Measurements from ENCODE around the gene SLC12A4. TPM values are rescaled to one million over a fixed set of nuclear protein-coding genes. Genes with fewer than 3 reads are reported as not detected.

The SLC12A4 gene
- total and polyA plus RNA-seq, 2 of the 13 experiments (the other 11 are each of a cell fraction or from before 2014, with no cell fraction given): 65.1 to 84.3 TPM

DNA sequence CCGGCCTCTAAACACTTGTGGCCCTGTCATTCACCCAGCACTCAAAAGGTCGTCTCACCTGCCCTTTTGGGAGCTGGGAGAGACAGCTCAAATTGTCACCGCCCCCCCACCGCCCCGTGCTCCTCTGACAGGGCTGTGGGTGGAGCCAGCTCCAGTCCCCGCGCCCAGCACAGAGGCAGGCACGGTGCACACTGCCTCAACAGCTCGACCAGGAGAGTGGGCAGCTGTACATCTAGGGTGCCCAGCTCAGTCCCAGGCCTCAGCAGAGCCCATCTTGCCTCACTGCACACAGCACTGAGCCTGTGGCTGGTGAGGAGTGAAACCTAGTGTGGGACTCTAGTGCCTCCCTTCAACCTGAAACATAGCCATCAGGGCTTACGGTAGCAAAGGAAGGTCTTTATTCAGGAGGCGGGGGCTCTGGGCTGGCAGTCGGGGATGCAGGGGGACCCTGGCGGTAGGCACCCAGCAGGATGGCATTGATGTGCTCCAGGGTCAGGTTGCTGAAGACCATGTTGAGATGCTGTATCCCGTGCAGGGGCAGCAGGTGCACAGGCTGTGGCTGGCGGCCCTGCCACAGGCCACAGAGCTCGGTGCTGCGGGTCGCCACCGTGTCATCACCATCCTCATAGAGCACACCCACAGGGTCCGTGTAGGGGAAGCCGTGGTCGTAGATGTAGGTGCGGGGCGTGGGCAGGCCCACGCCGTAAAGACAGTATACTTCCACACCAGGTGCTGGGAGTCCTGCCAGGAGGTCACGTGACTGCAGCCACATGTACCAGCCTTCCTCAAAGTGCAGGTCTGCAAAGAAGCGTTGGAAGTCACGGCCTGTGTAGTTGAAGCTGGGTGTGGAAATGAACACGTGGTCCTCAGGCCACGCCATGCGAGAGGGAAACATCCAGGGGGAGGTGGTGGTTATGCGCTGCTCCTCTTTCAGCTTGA lies 28.7 kb downstream of the SLC12A4 start (continued):
- TF ChIP-seq ZNF687 (CRISPR knock-in tag; IDR thresholded peaks at IDR 0.05): peak; percentile 49; the same call in 1 of the 2 replicates
- TF ChIP-seq RBM22 (optimal IDR thresholded peaks at IDR 0.05; ENCODE audit: low read length): peak; percentile 79
- no peak for TF ChIP-seq ZFP82 (CRISPR knock-in tag; IDR thresholded peaks at IDR 0.05; ENCODE audit: borderline replicate concordance)
- TF ChIP-seq PAF1 (CRISPR knock-in tag; IDR thresholded peaks at IDR 0.05): no peak
- TF ChIP-seq ZBTB3 (CRISPR knock-in tag; IDR thresholded peaks at IDR 0.05; ENCODE audit: borderline replicate concordance, low read depth): no peak
- TF ChIP-seq AGO2 (optimal IDR thresholded peaks at IDR 0.05; ENCODE audit: low read depth, low read length): peak; percentile 97
- 0 out of 2 replicates have a peak, but pooled peaks have one; percentile 4 for TF ChIP-seq GABPB1 (CRISPR knock-in tag; IDR thresholded peaks at IDR 0.05)
- TF ChIP-seq SAP130 (CRISPR knock-in tag; IDR thresholded peaks at IDR 0.05; ENCODE audit: low read depth): no peak
- TF ChIP-seq ZNF607 (CRISPR knock-in tag; IDR thresholded peaks at IDR 0.05; ENCODE audit: borderline replicate concordance): no peak
- no peak for TF ChIP-seq NR3C1 (CRISPR knock-in tag; IDR thresholded peaks at IDR 0.05)
- peak; percentile 26; the same call in 1 of the 2 replicates for TF ChIP-seq RBAK (CRISPR knock-in tag; IDR thresholded peaks at IDR 0.05)
- TF ChIP-seq CENPX (CRISPR knock-in tag; IDR thresholded peaks at IDR 0.05): no peak
- no peak; the same call in 1 of the 2 replicates for TF ChIP-seq SMAD1 (CRISPR knock-in tag; IDR thresholded peaks at IDR 0.05; ENCODE audit: borderline replicate concordance, low read depth)
- no peak for TF ChIP-seq GPN1 (CRISPR knock-in tag; IDR thresholded peaks at IDR 0.05; ENCODE audit: borderline replicate concordance)
- no peak for TF ChIP-seq SMAD3 (CRISPR knock-in tag; IDR thresholded peaks at IDR 0.05)
- TF ChIP-seq IRF2 (CRISPR knock-in tag; IDR thresholded peaks at IDR 0.05): 0 out of 2 replicates have a peak, but pooled peaks have one; percentile 16
- TF ChIP-seq CAMTA2 (CRISPR knock-in tag; IDR thresholded peaks at IDR 0.05; ENCODE audit: borderline replicate concordance): 0 out of 2 replicates have a peak, but pooled peaks have one; percentile 67
- no peak for TF ChIP-seq KAT2B (IDR thresholded peaks at IDR 0.05; ENCODE audit: borderline replicate concordance, low read depth, low read length)
- no peak for TF ChIP-seq HOXA7 (CRISPR knock-in tag; IDR thresholded peaks at IDR 0.05)
- TF ChIP-seq NFE2L1 (CRISPR knock-in tag; IDR thresholded peaks at IDR 0.05; ENCODE audit: borderline replicate concordance): 0 out of 2 replicates have a peak, but pooled peaks have one; percentile 58
- no peak for TF ChIP-seq MXD4 (CRISPR knock-in tag; IDR thresholded peaks at IDR 0.05)
- TF ChIP-seq ZNF350 (CRISPR knock-in tag; IDR thresholded peaks at IDR 0.05; ENCODE audit: borderline replicate concordance, low read depth): peak; percentile 72; the same call in 1 of the 2 replicates
- TF ChIP-seq ZNF615 (CRISPR knock-in tag; IDR thresholded peaks at IDR 0.05; ENCODE audit: borderline replicate concordance): no peak
- TF ChIP-seq, protein P1, sequence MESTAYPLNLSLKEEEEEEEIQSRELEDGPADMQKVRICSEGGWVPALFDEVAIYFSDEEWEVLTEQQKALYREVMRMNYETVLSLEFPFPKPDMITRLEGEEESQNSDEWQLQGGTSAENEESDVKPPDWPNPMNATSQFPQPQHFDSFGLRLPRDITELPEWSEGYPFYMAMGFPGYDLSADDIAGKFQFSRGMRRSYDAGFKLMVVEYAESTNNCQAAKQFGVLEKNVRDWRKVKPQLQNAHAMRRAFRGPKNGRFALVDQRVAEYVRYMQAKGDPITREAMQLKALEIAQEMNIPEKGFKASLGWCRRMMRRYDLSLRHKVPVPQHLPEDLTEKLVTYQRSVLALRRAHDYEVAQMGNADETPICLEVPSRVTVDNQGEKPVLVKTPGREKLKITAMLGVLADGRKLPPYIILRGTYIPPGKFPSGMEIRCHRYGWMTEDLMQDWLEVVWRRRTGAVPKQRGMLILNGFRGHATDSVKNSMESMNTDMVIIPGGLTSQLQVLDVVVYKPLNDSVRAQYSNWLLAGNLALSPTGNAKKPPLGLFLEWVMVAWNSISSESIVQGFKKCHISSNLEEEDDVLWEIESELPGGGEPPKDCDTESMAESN (CRISPR knock-in tag; conservative IDR thresholded peaks at IDR 0.05): 0 out of 2 replicates have a peak, but pooled peaks have one; percentile 29
